Caco-2 (cell line): ENCODE measurements around the gene KRTAP5-6. TPM values are rescaled to one million over a fixed set of nuclear protein-coding genes. Genes with fewer than 3 reads are reported as not detected.
"Not testable (repeated sequence)": the region's sequence is repeated elsewhere in the genome, so short reads cannot be mapped to it uniquely, and the experiment has no call there.

Source experiments
- BruUV-seq: library from RNA; stranded (reverse); fragments of 400-500 nt; replicated peaks from 2 replicates; lab custom pipeline; 2021; lab: Mats Ljungman, UMichigan
- CTCF ChIA-PET: fragments of 300-600 bp; sonication (Branson Sonifier 250); formaldehyde crosslinking; loops from one replicate; lab custom pipeline; 2022; ENCODE audit warnings: antibody characterized with exemption; lab: Charles Lee
- POLR2A ChIA-PET: fragments of 300-600 bp; sonication (Branson Sonifier 250); formaldehyde crosslinking; loops from one replicate; lab custom pipeline; 2022; ENCODE audit warnings: antibody characterized with exemption; lab: Charles Lee
- DNase-seq, 2 experiments: peaks; one replicate each; pipeline versions ENCODE4 v3.0.0 to v3.0.0-alpha.2; 2020 to 2022
- H3K27me3 ChIP-seq: replicated peaks from 2 replicates; pipeline ENCODE4 v1.6.0; 2011; ENCODE audit warnings: low read length; ENCODE audit not compliant: control insufficient read depth, insufficient read depth
- H3K36me3 ChIP-seq: 2 replicates; pipeline ENCODE4 v1.5.1; 2011; ENCODE audit warnings: low read length; ENCODE audit not compliant: control insufficient read depth, insufficient read depth
- H3K4me1 ChIP-seq: fragments of 250-450 bp; sonication (Bioruptor Pico); 2 replicates; pipeline ENCODE4 v1.5.1; 2020; ENCODE audit warnings: mild to moderate bottlenecking
- H3K4me3 ChIP-seq: 2 replicates; pipeline ENCODE4 v1.5.1; 2011; ENCODE audit warnings: low read depth, mild to moderate bottlenecking, control low read depth, low read length
- H3K9me3 ChIP-seq: fragments of 250-450 bp; sonication (Bioruptor Pico); 2 replicates; pipeline ENCODE4 v1.5.1; 2020; ENCODE audit warnings: mild to moderate bottlenecking, moderate library complexity
- H3K27ac Mint-ChIP-seq: one replicate; pipeline ENCODE4 v1.8.0; 2022; ENCODE audit warnings: mixed read lengths; ENCODE audit not compliant: unreplicated experiment
- H3K27me3 Mint-ChIP-seq: one replicate; pipeline ENCODE4 v1.8.0; 2022; ENCODE audit warnings: mixed read lengths; ENCODE audit not compliant: insufficient read depth, unreplicated experiment
- H3K36me3 Mint-ChIP-seq: one replicate; pipeline ENCODE4 v1.8.0; 2022; ENCODE audit warnings: mild to moderate bottlenecking, mixed read lengths; ENCODE audit not compliant: insufficient read depth, unreplicated experiment
- H3K4me1 Mint-ChIP-seq: one replicate; pipeline ENCODE4 v1.8.0; 2022; ENCODE audit warnings: low read depth, mixed read lengths; ENCODE audit not compliant: unreplicated experiment
- H3K4me3 Mint-ChIP-seq: one replicate; pipeline ENCODE4 v1.8.0; 2022; ENCODE audit warnings: mild to moderate bottlenecking, moderate library complexity, mixed read lengths; ENCODE audit not compliant: unreplicated experiment
- H3K9me3 Mint-ChIP-seq: one replicate; pipeline ENCODE4 v1.8.0; 2022; ENCODE audit warnings: mixed read lengths; ENCODE audit not compliant: unreplicated experiment
- intact Hi-C: fragments of 100-400 bp; cut with micrococcal nuclease; formaldehyde crosslinking; loops from one replicate; pipeline ENCODE4 v1.10.0; 2022; ENCODE audit not compliant: unreplicated experiment
- total RNA-seq: library from RNA; stranded (reverse); gene quantifications from 2 replicates; pipeline ENCODE4 v1.2.3, GENCODE V29; 2022
- TF ChIP-seq, protein P1 (sequence below), 2 experiments: fragments of 200-600 bp in 1 of 2; IDR thresholded peaks; 1 replicate in 1 of 2; 2 replicates in 1 of 2; pipeline versions ENCODE4 v1.5.1 to v1.8.0; 2011 to 2022; ENCODE audit warnings: antibody characterized with exemption in 1 of 2, control low read depth in 1 of 2, inconsistent platforms in 1 of 2, low read depth in 1 of 2, low read length in 1 of 2, mild to moderate bottlenecking in 1 of 2, moderate library complexity in 1 of 2; ENCODE audit not compliant: insufficient read depth in 1 of 2, severe bottlenecking in 1 of 2, unreplicated experiment in 1 of 2

The KRTAP5-6 gene
- total RNA-seq, 1 experiment from 2014 or later: not detected

DNA sequence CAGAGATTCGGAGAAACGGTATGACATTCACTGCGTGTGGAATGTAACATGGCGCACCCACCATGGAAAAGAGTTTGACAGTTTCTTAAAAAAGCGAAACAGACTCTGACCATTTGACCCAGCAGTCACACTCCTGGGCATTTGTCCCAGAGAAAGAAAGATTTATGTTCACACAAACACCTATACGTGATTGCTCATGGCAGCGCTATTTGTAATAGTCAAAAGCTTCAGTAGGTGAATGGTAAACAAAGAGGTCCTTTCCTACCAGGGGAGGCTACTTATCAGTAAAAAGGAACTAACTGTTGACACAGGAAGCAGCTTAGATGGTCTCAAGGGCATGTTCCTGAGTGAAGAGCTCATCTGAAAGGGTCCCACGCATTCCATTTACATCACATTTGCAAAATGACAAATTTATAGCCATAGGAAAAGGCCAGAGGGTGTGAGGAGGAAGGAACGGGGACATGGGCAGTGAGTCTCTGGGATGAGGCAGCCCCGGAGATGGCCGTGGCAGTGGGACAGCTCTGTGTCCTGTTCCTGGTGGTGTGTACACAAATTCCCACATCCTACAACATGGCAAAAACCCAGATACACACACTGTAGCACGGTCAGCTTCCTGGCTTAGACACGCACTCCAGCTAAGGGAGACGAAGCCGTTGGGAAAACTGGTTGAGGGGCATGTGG, 14.6 kb upstream of the KRTAP5-6 start:
- POLR2A ChIA-PET: no interaction called here
- H3K27me3 ChIP-seq: no peaks in the 10 kb centered on the region
- CTCF ChIA-PET: interaction anchor here (0.7 to 1.5 kb wide), 4 partner anchors 9 to 152 kb away, joined by 3 to 7 read pairs (median 4); no protein-coding TSS in a partner anchor
- intact Hi-C loops: no loop called here
- no peaks in the 10 kb centered on the region for H3K36me3 ChIP-seq
- peaks cover 6% of the 10 kb centered on the region for H3K4me1 Mint-ChIP-seq
- H3K27me3 Mint-ChIP-seq: no peaks in the 10 kb centered on the region
- no TSS peak for BruUV-seq
- TF ChIP-seq, protein P1, sequence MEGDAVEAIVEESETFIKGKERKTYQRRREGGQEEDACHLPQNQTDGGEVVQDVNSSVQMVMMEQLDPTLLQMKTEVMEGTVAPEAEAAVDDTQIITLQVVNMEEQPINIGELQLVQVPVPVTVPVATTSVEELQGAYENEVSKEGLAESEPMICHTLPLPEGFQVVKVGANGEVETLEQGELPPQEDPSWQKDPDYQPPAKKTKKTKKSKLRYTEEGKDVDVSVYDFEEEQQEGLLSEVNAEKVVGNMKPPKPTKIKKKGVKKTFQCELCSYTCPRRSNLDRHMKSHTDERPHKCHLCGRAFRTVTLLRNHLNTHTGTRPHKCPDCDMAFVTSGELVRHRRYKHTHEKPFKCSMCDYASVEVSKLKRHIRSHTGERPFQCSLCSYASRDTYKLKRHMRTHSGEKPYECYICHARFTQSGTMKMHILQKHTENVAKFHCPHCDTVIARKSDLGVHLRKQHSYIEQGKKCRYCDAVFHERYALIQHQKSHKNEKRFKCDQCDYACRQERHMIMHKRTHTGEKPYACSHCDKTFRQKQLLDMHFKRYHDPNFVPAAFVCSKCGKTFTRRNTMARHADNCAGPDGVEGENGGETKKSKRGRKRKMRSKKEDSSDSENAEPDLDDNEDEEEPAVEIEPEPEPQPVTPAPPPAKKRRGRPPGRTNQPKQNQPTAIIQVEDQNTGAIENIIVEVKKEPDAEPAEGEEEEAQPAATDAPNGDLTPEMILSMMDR (IDR thresholded peaks at IDR 0.05; ENCODE audit: insufficient read depth in 1 of 2, low read depth in 1 of 2, low read length in 1 of 2, severe bottlenecking in 1 of 2, unreplicated experiment in 1 of 2): no peak
- 0 out of 2 replicates have a peak, but pooled peaks cover 3% of the 10 kb centered on the region for H3K9me3 ChIP-seq
- no peaks in the 10 kb centered on the region for H3K9me3 Mint-ChIP-seq
- H3K4me3 ChIP-seq: no peak overlapping the region
- no peak overlapping the region for H3K4me3 Mint-ChIP-seq
- H3K27ac Mint-ChIP-seq: no peak overlapping the region
- peak in 1 of 2 experiments; percentile 22 for DNase-seq
- no peaks in the 10 kb centered on the region for H3K36me3 Mint-ChIP-seq
- H3K4me1 ChIP-seq: peaks cover 17% of the 10 kb centered on the region

DNA sequence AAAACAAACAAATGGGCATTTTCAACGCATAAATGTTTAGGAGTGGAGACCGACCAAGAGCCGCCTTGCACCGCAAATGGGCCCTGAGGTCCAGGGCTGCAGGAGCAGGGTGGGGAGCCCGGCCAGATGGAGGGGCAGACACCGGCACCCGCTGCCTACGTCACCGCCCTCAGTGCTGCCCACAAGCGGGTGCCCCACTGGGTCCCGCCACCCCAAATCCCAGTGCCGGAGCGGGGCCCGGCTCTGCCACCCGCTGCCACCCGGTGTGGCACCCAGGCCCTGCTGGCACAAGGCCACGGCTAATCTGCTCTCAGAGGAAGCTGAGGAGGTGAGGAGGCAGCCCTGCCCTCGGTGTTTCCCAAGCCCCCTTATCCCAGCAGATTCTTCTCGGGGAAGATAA, 13.8 kb upstream of the KRTAP5-6 start:
- H3K4me3 Mint-ChIP-seq, BruUV-seq, H3K9me3 Mint-ChIP-seq, H3K36me3 ChIP-seq, H3K9me3 ChIP-seq, H3K27me3 Mint-ChIP-seq, intact Hi-C loops, H3K36me3 Mint-ChIP-seq, POLR2A ChIA-PET, H3K27ac Mint-ChIP-seq, H3K27me3 ChIP-seq, H3K4me1 Mint-ChIP-seq, H3K4me3 ChIP-seq: not testable (repeated sequence)
- DNase-seq: peak in 1 of 2 experiments; percentile 11
- H3K4me1 ChIP-seq: peaks cover 12% of the 10 kb centered on the region
- CTCF ChIA-PET: interaction anchor here (0.8 to 1.5 kb wide), 2 partner anchors 8 to 11 kb away, joined by 3 to 7 read pairs; no protein-coding TSS in a partner anchor

DNA sequence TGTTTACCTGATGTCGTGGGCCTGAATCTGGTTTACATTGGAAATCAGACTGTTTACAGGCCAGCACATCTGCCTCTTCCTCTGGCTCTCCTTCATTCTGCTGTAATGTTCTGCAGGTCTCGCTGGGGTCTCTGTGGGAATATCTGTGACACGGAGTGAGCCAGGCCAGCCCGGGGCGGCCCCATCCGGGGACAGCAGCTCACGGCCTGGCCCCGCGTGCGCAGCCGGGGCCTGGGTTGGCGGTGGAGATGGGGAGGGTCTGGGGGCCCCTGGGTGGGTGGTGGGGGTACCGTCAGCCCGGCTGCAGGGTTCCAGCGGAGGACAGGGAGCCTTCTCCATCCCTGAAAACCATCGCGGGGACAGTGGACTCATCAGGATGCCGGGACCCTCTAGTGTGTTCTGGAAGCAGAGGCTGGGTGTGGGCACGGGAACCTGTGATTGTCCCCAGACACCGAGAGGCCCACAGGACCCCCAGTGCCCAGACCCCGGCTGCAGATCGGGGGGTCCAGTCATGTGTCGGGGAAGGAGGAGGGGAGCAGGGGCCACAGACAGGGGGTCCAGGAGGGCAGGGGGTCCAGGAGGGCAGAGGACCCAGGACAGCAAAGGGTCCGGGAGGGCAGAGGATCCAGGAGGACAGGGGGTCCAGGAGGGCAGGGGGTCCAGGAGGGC, 13.0 kb upstream of the KRTAP5-6 start:
- H3K27ac Mint-ChIP-seq, H3K4me3 Mint-ChIP-seq, H3K36me3 Mint-ChIP-seq, CTCF ChIA-PET, H3K9me3 ChIP-seq, BruUV-seq, POLR2A ChIA-PET, H3K4me1 Mint-ChIP-seq, H3K4me3 ChIP-seq, intact Hi-C loops, H3K9me3 Mint-ChIP-seq, H3K36me3 ChIP-seq, H3K27me3 ChIP-seq, H3K27me3 Mint-ChIP-seq: not testable (repeated sequence)
- peak in 1 of 2 experiments; percentile 10 for DNase-seq
- H3K4me1 ChIP-seq: peaks cover 12% of the 10 kb centered on the region

DNA sequence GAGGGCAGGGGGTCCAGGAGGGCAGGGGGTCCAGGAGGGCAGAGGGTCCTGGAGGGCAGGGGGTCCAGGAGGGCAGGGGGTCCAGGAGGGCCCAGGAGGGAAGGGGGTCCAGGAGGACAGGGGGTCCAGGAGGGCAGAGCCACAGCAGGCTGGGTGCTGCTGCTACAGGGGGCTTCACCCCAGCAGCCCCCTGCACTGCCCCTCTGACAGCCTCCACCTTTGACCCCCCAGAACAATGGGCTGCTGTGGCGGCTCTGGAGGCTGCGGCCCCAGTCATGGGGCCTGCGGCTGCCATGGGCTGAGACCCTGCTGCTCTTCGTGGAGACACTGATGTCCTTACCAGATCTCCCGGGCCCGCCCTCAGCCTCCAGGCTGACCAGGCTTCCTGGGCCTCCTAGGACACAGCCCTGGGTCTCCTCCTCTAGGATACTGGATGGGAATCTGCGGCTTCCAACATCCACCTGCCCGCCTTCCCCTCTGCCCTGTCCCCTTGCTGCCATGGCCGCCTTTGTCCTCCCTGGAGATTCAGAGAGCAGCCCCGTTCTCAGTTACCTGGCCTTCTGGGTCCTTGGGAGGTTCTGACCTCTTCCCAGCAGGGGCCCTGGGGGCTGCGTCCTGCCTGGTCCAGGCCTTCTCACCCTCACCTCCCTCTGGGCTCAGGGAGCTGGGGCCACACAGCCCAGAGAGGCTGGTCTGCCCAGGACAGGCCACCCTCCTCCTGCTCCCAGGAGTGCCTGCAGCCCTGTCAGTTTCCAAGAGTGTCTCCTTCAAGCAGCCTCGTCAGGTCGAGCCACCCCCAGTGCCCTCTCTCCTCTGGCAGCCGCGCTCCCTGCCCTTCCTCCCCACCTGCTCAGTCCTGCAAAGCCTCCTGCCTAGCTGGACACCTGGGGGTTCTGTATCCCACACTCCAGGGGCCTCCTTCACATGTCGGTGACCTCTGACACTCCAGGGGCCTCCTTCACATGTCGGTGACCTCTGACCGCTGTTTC, 11.8 kb upstream of the KRTAP5-6 start:
- H3K9me3 ChIP-seq, BruUV-seq, H3K36me3 ChIP-seq, H3K27me3 ChIP-seq, intact Hi-C loops, H3K27ac Mint-ChIP-seq, POLR2A ChIA-PET, H3K27me3 Mint-ChIP-seq, H3K36me3 Mint-ChIP-seq, H3K9me3 Mint-ChIP-seq, H3K4me3 Mint-ChIP-seq, H3K4me3 ChIP-seq, CTCF ChIA-PET, H3K4me1 Mint-ChIP-seq: not testable (repeated sequence)
- peaks cover 19% of the 10 kb centered on the region for H3K4me1 ChIP-seq
- peak in 1 of 2 experiments; percentile 41 for DNase-seq

DNA sequence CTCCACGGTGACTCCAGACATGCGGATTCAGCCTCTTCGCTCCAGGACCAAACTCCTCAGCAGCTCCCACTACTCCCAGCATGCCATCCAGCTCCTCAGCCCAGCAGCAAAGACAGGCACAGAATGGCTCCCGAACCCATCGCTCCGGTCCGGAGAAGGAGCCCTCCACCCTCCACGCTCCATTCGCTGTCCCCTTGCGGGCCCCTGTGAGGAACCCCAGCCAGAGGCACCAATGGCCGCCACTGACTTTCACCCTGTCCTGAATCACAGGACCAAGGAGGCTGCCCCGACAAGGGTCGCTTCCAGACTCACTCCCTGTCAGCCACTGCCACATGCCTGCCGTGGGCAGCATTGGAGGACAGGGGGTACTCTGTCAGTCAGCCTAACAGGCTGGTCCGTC, 10.8 kb upstream of the KRTAP5-6 start:
- H3K36me3 ChIP-seq, H3K4me3 Mint-ChIP-seq, H3K4me3 ChIP-seq, H3K9me3 Mint-ChIP-seq, BruUV-seq, POLR2A ChIA-PET, CTCF ChIA-PET, intact Hi-C loops, H3K27ac Mint-ChIP-seq, H3K36me3 Mint-ChIP-seq, H3K27me3 Mint-ChIP-seq, H3K9me3 ChIP-seq, H3K27me3 ChIP-seq: not testable (repeated sequence)
- H3K4me1 Mint-ChIP-seq: peaks cover 18% of the 10 kb centered on the region
- peak in 1 of 2 experiments; percentile 33 for DNase-seq
- peaks cover 25% of the 10 kb centered on the region for H3K4me1 ChIP-seq
